ENCODE data around the gene IDE. TPM values are rescaled to one million over a fixed set of nuclear protein-coding genes. Genes with fewer than 3 reads are reported as not detected.

Gene IDE
- total and polyA plus RNA-seq, 2 donors (not counting 3 experiments of a cell fraction or from before 2014, with no cell fraction given) = 10.7 to 52.6 TPM

DNA sequence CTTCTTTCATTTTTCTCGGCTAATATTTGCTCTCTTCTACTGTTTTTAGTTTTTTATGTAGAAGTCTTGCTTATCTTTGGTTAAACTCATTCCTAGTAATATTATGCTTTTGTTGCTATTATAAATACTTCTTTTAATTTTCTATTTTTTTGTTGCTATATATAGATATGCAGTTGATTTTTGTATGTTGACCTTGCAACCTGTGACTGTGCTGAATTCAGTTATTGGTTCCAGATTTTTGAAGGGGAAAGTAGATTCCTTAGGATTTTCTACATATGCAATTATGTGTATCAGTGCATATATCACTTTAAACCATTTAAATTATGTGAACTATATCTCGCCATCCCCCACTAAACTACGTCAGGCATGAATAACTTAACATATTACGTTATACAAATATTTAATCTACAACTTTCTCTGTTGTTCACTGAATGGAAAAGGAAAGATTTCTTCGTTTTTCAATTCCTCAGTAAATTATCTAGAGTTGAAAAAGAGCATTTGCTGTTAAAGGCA is 71.5 kb downstream of the IDE start:
- CTCF ChIA-PET = interaction anchor here (2.8 kb wide), 1 partner anchor 15 kb away, joined by 10 read pairs; no protein-coding TSS in a partner anchor
- no peaks in the 10 kb centered on the region for H3K9me1 ChIP-seq (replicated peaks; ENCODE audit: control insufficient read depth, extremely low read depth, insufficient read depth, low read length)
- dilution Hi-C loops (cut with MboI; ENCODE audit: extremely low pct_ligation_motif_present, low sequenced_read_pairs) (no loop called here), intact Hi-C loops (cut with micrococcal nuclease) (no loop called here)
- TF ChIP-seq POLR2A (IDR thresholded peaks at IDR 0.05; ENCODE audit: low read depth, low read length) = no peak
- no peak for TF ChIP-seq JUN (IDR thresholded peaks at IDR 0.05; ENCODE audit: borderline replicate concordance, insufficient read depth, insufficient read length, low read depth)
- no peak for TF ChIP-seq FOS (IDR thresholded peaks at IDR 0.05; ENCODE audit: borderline replicate concordance, insufficient read depth, low read length)
- TF ChIP-seq POLR2AphosphoS5 (IDR thresholded peaks at IDR 0.05; ENCODE audit: insufficient read depth, low read depth, low read length) = no peak
- TF ChIP-seq, protein P1, sequence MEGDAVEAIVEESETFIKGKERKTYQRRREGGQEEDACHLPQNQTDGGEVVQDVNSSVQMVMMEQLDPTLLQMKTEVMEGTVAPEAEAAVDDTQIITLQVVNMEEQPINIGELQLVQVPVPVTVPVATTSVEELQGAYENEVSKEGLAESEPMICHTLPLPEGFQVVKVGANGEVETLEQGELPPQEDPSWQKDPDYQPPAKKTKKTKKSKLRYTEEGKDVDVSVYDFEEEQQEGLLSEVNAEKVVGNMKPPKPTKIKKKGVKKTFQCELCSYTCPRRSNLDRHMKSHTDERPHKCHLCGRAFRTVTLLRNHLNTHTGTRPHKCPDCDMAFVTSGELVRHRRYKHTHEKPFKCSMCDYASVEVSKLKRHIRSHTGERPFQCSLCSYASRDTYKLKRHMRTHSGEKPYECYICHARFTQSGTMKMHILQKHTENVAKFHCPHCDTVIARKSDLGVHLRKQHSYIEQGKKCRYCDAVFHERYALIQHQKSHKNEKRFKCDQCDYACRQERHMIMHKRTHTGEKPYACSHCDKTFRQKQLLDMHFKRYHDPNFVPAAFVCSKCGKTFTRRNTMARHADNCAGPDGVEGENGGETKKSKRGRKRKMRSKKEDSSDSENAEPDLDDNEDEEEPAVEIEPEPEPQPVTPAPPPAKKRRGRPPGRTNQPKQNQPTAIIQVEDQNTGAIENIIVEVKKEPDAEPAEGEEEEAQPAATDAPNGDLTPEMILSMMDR (IDR thresholded peaks at IDR 0.05; ENCODE audit: extremely low read depth in 1 of 2, insufficient read depth in 1 of 2, low read depth in 1 of 2, low read length in 2 of 2) = no peak
- TF ChIP-seq EZH2 (IDR thresholded peaks at IDR 0.05; ENCODE audit: borderline replicate concordance, low read depth, low read length, severe bottlenecking) = no peak
- no peak for TF ChIP-seq MYC (IDR thresholded peaks at IDR 0.05; ENCODE audit: low read depth, low read length)
- FAIRE-seq (no peak), DNase-seq (ENCODE audit: low read depth, low spot score) (no peak)
- H2AFZ ChIP-seq (ENCODE audit: low read depth, low read length) = no peak overlapping the region
- POLR2A ChIA-PET = no interaction called here
- H4K20me1 ChIP-seq (replicated peaks; ENCODE audit: control insufficient read depth, extremely low read depth, insufficient read depth, low read length) = no peaks in the 10 kb centered on the region
- no peaks in the 10 kb centered on the region for H3K9me3 ChIP-seq (replicated peaks; ENCODE audit: control insufficient read depth, insufficient read depth, low read length)
- H3K4me2 ChIP-seq (ENCODE audit: insufficient read depth, low read length) = no peak overlapping the region
- no peaks in the 10 kb centered on the region for H3K27me3 ChIP-seq (ENCODE audit: control insufficient read depth in 2 of 2, insufficient read depth in 2 of 2, low read length in 2 of 2)
- no peak overlapping the region for H3K9ac ChIP-seq (replicated peaks; ENCODE audit: extremely low read depth, insufficient read depth, low read length)
- no TSS peak for BruUV-seq (replicated peaks)
- no peaks in the 10 kb centered on the region for H3K4me1 ChIP-seq (ENCODE audit: control insufficient read depth, extremely low read depth, insufficient read depth, low read length)
- H3K27ac ChIP-seq (ENCODE audit: insufficient read depth, low read depth, low read length) = no peak overlapping the region
- H3K36me3 ChIP-seq (ENCODE audit: control insufficient read depth in 2 of 2, extremely low read depth in 1 of 2, insufficient read depth in 2 of 2, low read length in 2 of 2) = peaks cover 0 to 6% of the 10 kb centered on the region in 2 experiments
- no peaks in the 10 kb centered on the region for H3K79me2 ChIP-seq (ENCODE audit: control insufficient read depth, insufficient read depth, low read length)
- H3K4me3 ChIP-seq (replicated peaks in 1 of 3; ENCODE audit: insufficient read depth in 1 of 3, low read depth in 1 of 3, low read length in 3 of 3) = no peak overlapping the region
